Measurements from ENCODE around the gene SLC24A4.

- TF ChIP-seq CTCF (IDR thresholded peaks at IDR 0.05) (no peak), POLR2A (IDR thresholded peaks at IDR 0.05) (no peak)
These were observed 7.7 kb upstream of the SLC24A4 start for GRCh38 chr14:92315050-92315805.

Data from testis (tissue), 2 donors.